ENCODE results near the gene PDK2.

Gene PDK2

GRCh38 chr17:50110591-50111349, 15.6 kb downstream of the PDK2 start:
- peak overlapping the region; percentile 76 for H3K27ac ChIP-seq (ENCODE audit: low read depth, low read length)
- H3K4me1 ChIP-seq (ENCODE audit: control insufficient read depth, insufficient read depth, low read length) = peaks cover 20% of the 10 kb centered on the region
- no peak overlapping the region for H3K4me3 ChIP-seq (ENCODE audit: low read length)
- no peak overlapping the region for H3K9ac ChIP-seq (ENCODE audit: low read length)
- H3K36me3 ChIP-seq (ENCODE audit: control insufficient read depth, insufficient read depth, low read length) = peaks cover 23% of the 10 kb centered on the region
- no peaks in the 10 kb centered on the region for H3K27me3 ChIP-seq (ENCODE audit: control insufficient read depth, insufficient read depth, low read length)

- Histone ChIP-seq H3K27me3 (ENCODE audit: control insufficient read depth, insufficient read depth, low read length) (no peaks in the 10 kb centered on the region), H3K4me3 (ENCODE audit: low read length) (no peak overlapping the region), H3K36me3 (ENCODE audit: control insufficient read depth, insufficient read depth, low read length) (peaks cover 15% of the 10 kb centered on the region), H3K27ac (ENCODE audit: low read depth, low read length) (peak overlapping the region; percentile 76), H3K9ac (ENCODE audit: low read length) (no peak overlapping the region), H3K4me1 (ENCODE audit: control insufficient read depth, insufficient read depth, low read length) (peaks cover 21% of the 10 kb centered on the region)
These were observed 16.8 kb downstream of the PDK2 start for GRCh38 chr17:50111673-50112655.

- Histone ChIP-seq H3K4me1 (ENCODE audit: control insufficient read depth, insufficient read depth, low read length) (peaks cover 23% of the 10 kb centered on the region), H3K27ac (ENCODE audit: low read depth, low read length) (peak overlapping the region; percentile 76), H3K4me3 (ENCODE audit: low read length) (no peak overlapping the region), H3K9ac (ENCODE audit: low read length) (no peak overlapping the region), H3K36me3 (ENCODE audit: control insufficient read depth, insufficient read depth, low read length) (peaks cover 10% of the 10 kb centered on the region), H3K27me3 (ENCODE audit: control insufficient read depth, insufficient read depth, low read length) (no peaks in the 10 kb centered on the region)
These were observed 17.5 kb downstream of the PDK2 start for GRCh38 chr17:50112694-50113093.

GRCh38 chr17:50113624-50114320, 18.6 kb downstream of the PDK2 start:
- H3K36me3 ChIP-seq (ENCODE audit: control insufficient read depth, insufficient read depth, low read length) = peaks cover 2% of the 10 kb centered on the region
- H3K27me3 ChIP-seq (ENCODE audit: control insufficient read depth, insufficient read depth, low read length) = no peaks in the 10 kb centered on the region
- no peak overlapping the region for H3K9ac ChIP-seq (ENCODE audit: low read length)
- H3K27ac ChIP-seq (ENCODE audit: low read depth, low read length) = no peak overlapping the region
- H3K4me3 ChIP-seq (ENCODE audit: low read length) = no peak overlapping the region
- H3K4me1 ChIP-seq (ENCODE audit: control insufficient read depth, insufficient read depth, low read length) = peaks cover 23% of the 10 kb centered on the region

- Histone ChIP-seq H3K27ac (ENCODE audit: low read depth, low read length) (no peak overlapping the region), H3K4me1 (ENCODE audit: control insufficient read depth, insufficient read depth, low read length) (peaks cover 23% of the 10 kb centered on the region), H3K27me3 (ENCODE audit: control insufficient read depth, insufficient read depth, low read length) (no peaks in the 10 kb centered on the region), H3K36me3 (ENCODE audit: control insufficient read depth, insufficient read depth, low read length) (no peaks in the 10 kb centered on the region), H3K4me3 (ENCODE audit: low read length) (no peak overlapping the region), H3K9ac (ENCODE audit: low read length) (no peak overlapping the region)
These were observed 19.2 kb downstream of the PDK2 start for GRCh38 chr17:50114401-50114800.

GRCh38 chr17:50114849-50115357, 19.8 kb downstream of the PDK2 start:
- Histone ChIP-seq H3K27me3 (ENCODE audit: control insufficient read depth, insufficient read depth, low read length) (no peaks in the 10 kb centered on the region), H3K27ac (ENCODE audit: low read depth, low read length) (no peak overlapping the region), H3K9ac (ENCODE audit: low read length) (no peak overlapping the region), H3K4me1 (ENCODE audit: control insufficient read depth, insufficient read depth, low read length) (peaks cover 23% of the 10 kb centered on the region), H3K36me3 (ENCODE audit: control insufficient read depth, insufficient read depth, low read length) (no peaks in the 10 kb centered on the region), H3K4me3 (ENCODE audit: low read length) (no peak overlapping the region)

- Histone ChIP-seq H3K9ac (ENCODE audit: low read length) (no peak overlapping the region), H3K27me3 (ENCODE audit: control insufficient read depth, insufficient read depth, low read length) (no peaks in the 10 kb centered on the region), H3K36me3 (ENCODE audit: control insufficient read depth, insufficient read depth, low read length) (no peaks in the 10 kb centered on the region), H3K27ac (ENCODE audit: low read depth, low read length) (no peak overlapping the region), H3K4me1 (ENCODE audit: control insufficient read depth, insufficient read depth, low read length) (peaks cover 23% of the 10 kb centered on the region), H3K4me3 (ENCODE audit: low read length) (no peak overlapping the region)
These were observed 20.6 kb downstream of the PDK2 start for GRCh38 chr17:50115756-50116155.

- Histone ChIP-seq H3K4me3 (ENCODE audit: low read length) (peak overlapping the region; percentile 51), H3K27ac (ENCODE audit: low read depth, low read length) (no peak overlapping the region), H3K36me3 (ENCODE audit: control insufficient read depth, insufficient read depth, low read length) (no peaks in the 10 kb centered on the region), H3K9ac (ENCODE audit: low read length) (no peak overlapping the region), H3K27me3 (ENCODE audit: control insufficient read depth, insufficient read depth, low read length) (no peaks in the 10 kb centered on the region), H3K4me1 (ENCODE audit: control insufficient read depth, insufficient read depth, low read length) (peaks cover 11% of the 10 kb centered on the region)
These were observed 22.3 kb downstream of the PDK2 start for GRCh38 chr17:50117202-50118051.

- H3K36me3 ChIP-seq (ENCODE audit: control insufficient read depth, insufficient read depth, low read length) = no peaks in the 10 kb centered on the region
- H3K9ac ChIP-seq (ENCODE audit: low read length) = no peak overlapping the region
- H3K27me3 ChIP-seq (ENCODE audit: control insufficient read depth, insufficient read depth, low read length) = no peaks in the 10 kb centered on the region
- H3K27ac ChIP-seq (ENCODE audit: low read depth, low read length) = no peak overlapping the region
- peaks cover 3% of the 10 kb centered on the region for H3K4me1 ChIP-seq (ENCODE audit: control insufficient read depth, insufficient read depth, low read length)
- no peak overlapping the region for H3K4me3 ChIP-seq (ENCODE audit: low read length)
These were observed 23.1 kb downstream of the PDK2 start for GRCh38 chr17:50118076-50118827.

GRCh38 chr17:50118828-50119218, 23.7 kb downstream of the PDK2 start:
- no peaks in the 10 kb centered on the region for H3K36me3 ChIP-seq (ENCODE audit: control insufficient read depth, insufficient read depth, low read length)
- no peak overlapping the region for H3K4me3 ChIP-seq (ENCODE audit: low read length)
- H3K27ac ChIP-seq (ENCODE audit: low read depth, low read length) = no peak overlapping the region
- H3K27me3 ChIP-seq (ENCODE audit: control insufficient read depth, insufficient read depth, low read length) = no peaks in the 10 kb centered on the region
- H3K4me1 ChIP-seq (ENCODE audit: control insufficient read depth, insufficient read depth, low read length) = peaks cover 3% of the 10 kb centered on the region
- no peak overlapping the region for H3K9ac ChIP-seq (ENCODE audit: low read length)
